NCI-H510A (cell line): ENCODE results near the gene MDFI.

Experiments used
- DNase-seq: peaks from one replicate; lab custom pipeline; 2025; lab: John Stamatoyannopoulos, UW

The MDFI gene

DNA sequence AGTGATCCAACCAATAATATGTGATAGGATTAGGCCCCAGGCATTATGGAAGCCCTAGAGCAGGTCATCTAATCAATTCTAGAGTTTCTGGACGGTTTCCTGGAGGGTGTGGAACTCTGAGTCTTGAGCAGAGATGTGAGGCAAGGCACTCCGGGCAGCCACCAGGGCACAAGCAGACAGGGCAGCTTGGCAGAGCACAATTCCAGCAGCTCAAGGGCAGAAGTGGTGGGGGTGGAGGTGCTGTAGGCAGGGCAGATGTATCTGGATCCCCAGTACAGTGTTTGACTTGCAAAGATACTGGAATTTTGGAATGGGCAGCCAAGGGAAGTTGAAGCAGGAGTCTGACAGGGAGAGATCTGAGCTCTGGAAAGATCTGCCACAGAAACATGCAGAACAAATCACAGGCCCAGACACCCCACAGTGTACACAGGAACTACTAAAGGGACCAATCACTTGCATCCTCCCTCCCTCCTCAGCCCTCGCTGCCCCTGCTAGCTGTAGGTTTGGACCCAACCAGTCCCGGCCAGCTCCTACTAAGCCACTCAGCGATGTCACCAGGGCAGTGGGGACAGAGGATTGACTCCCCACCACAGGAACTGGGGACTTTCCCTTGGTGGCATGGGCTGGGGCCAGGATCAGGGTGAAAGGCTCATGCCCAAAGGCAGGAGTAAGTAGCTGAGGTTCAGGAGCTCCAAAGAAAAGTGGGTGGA lies 50.1 kb downstream of the MDFI start:
- DNase-seq, result no peak

DNA sequence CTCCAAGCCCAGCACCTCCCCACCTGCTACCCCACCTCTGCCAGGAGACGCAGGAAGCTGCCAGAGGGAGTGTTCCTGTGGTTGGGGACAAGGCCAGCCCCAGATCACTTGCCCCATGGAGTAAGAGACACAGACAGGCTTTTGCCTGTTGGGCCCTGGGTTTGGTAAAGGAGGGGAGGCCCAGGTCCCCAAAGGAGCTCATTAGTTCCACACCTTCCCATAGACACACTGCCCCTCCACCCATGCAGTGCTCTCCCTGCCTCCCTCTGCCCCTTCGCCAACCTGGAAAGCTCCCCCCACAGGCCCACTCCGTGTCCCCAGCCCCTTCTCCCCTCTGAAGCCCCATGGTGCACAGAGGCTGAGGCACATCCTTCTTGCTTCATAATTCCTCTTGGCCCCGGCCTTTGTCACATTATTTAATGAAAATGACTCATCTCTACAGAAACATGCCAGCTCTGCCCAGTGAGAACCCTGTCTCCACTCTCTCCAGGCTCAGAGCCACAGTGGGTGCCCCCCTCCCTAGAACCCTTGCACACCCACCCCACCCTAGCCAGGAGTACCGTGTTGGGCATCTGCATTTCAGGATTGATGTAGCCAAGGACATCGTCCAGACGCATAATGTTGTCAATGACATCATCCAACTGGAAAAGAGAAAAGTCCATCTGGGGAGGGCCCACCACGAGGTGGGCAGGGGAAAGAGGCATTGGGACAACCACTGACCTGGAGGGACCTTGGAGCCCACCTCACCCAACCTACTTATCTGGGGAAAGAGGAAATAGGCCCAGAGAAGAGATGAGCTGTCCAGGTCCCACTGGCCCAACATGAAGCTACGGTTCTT lies 51.1 kb downstream of the MDFI start:
- no peak for DNase-seq

DNA sequence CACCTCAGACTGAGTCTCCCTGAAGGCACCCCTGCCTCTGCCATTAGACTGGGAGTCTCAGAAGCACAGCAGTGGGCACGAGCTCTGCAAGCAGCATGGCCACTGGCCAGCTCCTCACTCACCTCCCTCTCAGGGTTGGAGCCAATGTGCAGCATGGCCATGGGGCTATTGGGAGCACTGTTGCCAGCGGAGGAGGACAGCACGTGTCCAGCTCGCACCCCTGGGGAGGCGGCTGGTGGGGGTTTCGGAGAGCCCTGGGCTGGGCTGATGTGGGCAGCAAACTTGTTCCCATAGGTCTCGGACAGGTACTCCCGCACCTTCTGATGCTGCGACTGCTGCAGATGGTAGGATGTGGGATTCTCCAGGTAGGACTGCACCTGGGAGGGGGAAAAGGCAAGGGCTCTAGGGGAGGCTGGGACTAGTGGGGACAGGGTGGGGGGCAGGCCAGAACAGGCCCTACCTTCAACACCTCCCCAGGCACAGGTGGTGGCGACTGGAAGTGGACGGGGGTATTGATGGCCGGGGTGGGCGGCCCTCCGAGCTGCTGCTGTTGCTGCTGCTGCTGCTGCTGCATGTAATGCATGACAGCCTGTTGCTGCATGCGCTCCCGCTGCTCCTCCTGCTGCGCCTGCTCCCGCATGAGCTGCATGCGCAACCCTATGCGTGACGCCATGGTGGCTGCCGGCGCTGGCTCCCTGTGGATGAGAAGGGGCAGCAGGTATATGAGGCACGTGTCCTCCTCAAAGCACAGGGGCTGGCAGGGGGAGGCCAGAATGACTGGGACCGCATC lies 52.5 kb downstream of the MDFI start:
- DNase-seq, result no peak

DNA sequence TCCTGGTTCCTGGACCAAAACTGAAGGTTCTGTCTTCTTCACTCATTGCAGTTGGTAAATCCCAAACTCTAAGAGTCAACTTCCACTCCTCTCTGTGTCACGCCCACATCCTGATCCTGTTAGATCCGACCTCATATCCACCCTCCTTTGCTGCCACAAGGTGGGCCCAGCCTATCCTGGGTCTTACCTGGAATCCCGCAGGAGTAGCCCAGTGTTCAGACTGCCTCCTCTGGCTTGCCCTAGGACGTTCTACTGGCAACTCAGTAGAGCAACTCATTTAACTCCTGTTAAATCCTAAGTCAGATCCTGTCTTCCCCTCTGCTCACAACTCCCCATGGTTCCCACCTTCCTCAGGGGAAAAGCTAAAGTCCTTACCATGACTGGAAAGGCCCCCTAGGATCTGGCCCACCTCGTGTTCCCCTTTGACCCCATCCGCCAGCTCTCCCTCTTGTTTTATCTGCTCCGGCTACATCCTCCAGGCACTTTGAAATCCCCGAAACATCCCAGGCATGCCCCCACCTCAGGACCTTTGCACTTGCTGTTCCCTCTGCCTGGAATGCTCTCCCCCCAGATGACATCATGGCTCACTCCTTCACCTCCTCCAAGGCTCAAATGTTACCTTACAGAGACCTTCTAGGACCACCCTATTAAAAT lies 53.3 kb downstream of the MDFI start:
- no peak for DNase-seq

DNA sequence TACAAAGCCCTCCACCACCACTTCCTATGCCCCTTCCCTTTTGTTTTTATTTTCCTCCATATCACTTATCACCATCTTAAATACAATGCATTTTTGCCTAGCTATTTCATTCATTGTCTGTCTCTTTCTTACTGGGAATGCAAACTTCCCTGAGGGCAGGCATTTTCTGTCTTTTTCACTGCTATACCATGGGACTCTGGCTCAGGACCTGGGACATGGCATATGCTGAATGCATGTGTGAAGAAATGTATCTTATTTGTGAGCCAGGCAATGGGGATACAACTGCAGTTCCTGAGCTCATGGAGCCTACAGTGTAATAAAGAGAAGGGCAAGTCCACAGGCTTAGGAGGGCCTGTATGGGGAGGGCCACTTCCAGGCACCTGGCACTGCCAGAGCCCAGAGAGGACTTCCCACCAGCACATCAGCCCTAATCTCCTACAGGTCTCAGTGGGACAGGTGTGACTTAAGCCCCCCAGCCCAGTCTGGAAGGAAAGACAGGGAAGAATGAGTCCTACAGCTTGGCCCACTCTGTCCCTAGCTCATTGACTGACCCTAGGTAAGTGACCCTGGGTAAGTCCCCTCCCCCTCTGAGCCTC lies 53.9 kb downstream of the MDFI start:
- no peak for DNase-seq

DNA sequence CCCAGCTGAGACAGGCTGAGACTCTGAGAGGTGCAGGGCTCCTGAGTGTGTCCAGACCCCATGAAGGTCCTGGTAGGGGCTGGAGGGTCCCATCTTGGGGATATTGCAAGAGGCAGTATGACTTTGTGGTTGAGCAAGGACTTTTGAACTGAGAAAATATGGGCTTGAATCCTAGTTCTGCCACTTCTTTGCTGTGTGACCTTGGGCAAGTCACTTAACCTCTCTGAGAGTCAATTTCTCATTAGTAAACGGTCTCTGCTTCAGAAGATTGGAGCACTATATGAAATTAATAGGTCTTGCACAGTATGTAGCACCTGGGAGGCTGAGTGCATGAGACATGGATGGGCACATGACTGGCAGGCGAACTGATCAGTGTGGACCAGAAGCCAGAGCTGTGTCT lies 54.5 kb downstream of the MDFI start:
- no peak for DNase-seq

DNA sequence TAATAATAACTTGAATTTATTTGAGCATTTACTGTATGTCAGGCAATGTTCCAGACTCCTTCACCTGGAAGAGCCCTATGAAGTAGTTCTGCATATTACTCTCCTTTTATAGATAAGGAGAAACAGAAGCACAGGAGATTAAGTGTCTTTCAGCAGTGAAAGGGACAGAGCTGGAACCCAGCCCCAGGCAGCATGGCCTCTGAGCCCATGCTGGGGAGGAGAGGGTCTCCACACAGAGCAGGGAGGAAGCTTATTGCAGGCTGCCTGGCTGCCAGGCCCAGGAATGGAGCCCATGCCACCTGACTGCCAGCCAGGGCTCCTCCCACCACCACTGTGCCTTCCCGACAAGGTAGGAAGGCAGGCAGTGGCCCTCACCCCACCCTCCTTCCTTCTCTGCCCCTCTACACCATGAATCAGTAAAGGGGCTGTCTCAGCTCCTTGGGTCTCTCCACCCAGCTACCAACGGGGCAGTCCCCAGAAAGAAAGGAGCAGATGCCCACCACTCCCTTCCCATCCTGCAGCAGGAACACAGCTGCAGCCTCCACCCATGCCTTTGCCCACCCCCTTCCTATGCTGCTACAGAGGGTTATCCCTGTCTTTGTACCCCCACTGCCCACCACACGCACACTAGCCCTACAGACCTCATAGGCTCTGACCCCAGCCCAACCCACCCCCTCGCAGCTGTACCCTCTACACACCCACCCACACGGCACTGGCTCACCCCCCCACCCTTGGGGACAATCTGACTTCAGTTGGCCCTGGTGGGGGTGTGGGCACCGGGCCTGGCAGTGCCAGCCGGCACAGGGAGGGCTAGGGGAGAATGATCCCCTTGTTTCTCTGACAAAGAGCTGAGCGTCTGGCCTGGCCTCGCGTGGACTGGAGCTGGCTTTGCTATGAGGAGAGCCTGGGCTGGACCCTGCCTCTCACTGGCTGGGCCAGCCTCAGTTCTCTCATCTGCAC lies 55.3 kb downstream of the MDFI start:
- DNase-seq, result no peak

DNA sequence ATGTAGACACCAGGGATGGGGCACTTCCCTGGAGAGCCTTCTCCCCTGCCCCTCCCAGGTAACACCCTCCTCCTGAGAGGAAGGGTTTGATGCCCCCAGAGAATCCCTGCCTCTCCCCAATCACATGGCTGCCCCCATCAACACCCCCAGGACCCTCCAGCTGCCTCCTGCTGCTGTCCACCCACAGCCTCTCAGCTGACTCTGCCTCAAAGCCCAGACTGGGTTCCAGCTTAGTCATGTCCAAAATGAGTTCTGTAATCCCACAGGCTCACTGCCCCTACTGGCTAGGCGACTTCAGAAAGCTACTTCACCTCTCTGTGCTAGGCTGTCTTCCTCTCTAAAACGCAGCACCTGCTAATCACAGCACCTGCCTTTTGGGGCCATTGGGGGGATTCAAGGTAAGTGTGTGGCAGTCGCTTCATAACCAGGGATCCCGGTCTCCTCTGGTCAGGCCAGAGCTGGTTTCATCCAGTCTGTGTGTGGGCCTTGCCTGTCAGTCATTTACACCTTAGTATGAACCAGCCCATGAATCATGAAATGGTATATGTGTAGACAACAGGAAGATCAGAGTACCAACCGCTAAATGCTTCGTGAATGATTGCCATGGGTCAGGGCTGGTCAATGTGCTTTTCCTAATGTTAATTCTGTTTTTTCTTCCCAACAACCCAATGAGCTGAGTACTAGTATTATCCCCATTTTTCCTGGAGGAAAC lies 56.7 kb downstream of the MDFI start:
- DNase-seq, result peak; percentile 62

DNA sequence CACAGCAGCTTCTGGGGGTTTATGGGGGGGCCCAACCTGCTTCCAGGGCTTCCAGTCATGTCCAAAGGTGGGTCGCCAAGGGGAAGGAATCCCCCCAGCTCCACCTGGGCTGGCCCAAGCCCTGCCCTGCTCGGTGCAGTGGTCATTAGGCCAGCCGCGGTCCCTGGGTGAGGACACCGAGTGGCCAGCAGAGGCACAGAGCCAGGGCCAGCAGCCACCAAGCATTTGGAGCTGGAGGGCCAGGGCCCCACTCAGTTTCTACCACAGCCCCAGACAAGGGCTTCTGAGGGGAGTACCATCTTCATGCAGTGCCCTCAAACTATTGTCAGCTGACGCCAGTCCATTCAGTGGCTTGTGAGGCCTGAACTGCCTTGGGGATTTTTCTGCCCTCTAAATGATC lies 57.6 kb downstream of the MDFI start:
- no peak for DNase-seq

DNA sequence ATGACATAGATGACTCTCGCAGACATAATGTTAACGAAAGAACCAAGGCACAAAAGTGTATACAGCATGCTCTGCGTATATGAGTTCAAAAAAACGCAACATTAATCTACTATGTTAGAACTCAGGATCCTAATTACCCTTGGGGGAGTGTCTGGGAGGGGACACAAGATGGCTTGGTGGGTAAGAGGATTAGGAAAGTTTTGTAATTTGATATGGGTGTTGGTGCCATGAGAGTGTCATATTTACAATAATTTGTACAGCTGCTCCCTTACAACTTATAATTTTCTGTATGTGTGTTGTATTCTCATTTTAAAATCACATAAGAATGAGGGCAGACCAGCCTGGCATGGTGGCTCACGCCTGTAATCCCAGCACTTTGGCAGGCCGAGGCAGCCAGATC lies 58.5 kb downstream of the MDFI start:
- no peak for DNase-seq

DNA sequence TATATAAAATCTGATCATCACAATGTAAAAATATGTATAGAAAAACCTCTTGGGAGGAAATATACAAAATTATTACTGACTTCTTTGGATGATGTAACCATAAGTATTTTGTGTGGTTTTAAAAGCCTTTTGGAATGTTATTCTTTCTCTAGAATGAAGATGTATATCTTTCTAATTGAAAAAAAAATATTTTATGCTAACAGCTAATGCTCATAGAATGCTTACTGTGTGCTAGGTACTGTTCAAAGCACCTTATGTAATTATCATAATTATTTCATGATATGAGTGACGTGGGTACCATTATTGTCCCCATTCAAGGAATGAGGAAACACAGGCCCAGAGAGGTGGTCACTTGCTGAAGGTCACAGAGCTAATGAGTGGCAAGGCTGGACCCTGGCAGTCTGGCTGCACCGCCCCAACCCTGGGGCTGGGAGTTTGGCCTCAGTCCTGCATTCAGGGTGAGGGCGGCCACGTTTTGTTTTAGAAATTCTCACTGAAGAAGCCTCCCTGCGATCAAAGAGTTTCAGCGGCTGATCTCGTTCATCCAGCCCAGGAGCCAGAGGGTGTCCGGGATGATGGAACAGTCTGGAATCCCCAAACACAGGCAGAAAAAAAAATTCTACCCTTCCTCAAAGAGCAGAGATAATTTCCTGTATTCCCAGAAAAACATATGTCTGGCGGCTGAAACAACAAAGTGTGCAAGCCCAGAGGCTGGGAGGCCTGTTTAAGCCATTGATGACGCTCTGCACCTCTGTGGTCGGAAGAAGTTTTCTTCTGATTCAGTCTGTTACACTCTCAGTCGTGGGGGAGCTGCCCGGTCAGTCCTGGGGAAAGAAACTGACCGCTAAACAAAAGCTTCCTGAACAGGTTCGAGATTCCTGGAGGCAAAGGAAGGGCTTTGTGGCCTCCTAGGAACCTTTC lies 59.9 kb downstream of the MDFI start:
- DNase-seq, result no peak

DNA sequence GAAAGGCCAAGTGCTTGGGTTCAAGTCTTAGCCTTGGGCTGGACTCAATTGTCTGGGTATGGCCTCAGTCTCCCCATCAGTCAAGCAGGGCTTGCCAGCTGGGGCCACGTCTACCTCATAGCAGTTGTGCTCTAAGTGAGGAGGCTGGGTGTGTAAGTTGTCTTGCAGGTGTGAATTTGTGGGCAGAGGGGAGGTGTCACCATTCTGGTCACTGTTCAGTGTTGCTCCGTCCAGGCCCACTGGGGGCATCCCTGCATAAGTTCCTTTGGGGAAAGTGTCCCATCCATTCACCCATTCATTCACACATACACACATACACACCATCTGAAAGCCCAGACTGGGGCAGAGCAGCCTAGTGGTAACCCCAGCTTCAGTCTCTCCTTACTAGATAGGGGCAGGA lies 60.8 kb downstream of the MDFI start:
- DNase-seq, result no peak

DNA sequence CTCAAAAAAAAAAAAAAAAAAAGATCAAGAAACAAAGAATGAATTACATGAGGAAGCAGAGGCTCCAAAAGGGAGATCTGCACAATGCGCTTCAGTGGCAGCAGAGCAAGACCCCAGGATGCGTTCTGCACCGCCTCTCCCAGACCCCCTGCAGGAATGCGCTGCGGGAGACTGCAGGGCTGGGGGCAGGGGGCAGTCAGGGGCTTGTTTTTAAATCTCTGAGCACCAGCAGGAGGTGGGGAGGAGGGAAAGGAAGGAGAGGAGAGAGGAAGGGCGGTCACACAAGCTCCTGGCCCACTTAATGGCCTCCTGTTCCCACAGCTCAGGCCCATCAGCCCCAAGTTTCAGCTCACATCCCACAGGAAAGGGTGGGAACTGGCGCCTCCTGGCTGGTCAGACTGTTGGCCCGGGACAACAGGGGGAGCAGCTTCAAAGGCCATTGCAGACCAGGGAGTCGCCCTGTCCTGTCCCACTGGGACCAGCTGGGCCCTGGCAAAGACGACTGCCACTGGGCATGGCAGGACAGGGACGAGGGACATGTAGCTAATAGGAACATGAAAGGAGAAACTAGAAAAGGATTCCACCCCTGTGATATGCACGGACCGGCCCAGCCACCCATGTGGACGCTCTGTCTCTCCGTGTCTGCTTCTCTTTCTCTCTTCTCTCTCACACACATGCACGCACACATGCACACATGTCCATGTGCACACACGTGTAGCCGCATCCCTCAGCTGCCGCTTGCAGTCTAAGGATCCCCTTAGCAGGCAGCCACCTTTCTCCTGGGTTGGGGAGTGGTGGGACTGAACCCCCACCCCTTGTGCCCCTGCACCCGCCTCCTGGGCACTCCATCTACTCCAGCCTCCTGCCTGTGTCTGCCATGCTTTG lies 62.4 kb downstream of the MDFI start:
- DNase-seq, result no peak

DNA sequence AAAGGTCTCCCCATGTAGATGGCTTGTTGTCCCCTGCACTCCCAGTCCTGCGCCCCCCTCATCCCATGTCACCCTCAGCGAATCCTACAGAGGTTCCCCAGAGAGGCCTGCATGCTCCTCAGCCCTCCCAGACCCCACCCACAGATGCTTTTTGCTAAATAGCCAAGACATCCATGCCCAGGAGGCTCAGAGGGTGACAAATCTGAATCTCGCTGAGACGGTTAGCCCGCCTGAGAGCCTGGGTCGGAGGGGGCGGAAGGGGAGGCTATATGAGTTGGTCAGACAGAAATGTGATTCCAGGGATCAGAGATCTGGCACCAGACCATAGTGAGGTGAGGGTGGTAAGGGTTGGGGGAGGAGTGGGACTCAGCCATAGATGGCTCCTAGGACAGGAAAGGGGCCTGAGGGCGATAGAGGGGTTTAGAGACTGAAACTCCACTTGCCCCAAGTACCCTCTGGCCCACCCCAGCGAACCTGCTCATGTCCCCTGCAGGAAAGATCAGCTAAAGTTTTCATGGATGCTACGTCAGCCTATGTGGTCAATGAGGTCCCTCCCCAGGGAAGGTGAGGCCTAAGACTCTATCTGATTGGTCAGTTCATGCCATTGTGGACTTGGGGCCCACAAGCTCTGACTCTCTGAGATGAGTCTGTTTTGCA lies 63.9 kb downstream of the MDFI start:
- no peak for DNase-seq

DNA sequence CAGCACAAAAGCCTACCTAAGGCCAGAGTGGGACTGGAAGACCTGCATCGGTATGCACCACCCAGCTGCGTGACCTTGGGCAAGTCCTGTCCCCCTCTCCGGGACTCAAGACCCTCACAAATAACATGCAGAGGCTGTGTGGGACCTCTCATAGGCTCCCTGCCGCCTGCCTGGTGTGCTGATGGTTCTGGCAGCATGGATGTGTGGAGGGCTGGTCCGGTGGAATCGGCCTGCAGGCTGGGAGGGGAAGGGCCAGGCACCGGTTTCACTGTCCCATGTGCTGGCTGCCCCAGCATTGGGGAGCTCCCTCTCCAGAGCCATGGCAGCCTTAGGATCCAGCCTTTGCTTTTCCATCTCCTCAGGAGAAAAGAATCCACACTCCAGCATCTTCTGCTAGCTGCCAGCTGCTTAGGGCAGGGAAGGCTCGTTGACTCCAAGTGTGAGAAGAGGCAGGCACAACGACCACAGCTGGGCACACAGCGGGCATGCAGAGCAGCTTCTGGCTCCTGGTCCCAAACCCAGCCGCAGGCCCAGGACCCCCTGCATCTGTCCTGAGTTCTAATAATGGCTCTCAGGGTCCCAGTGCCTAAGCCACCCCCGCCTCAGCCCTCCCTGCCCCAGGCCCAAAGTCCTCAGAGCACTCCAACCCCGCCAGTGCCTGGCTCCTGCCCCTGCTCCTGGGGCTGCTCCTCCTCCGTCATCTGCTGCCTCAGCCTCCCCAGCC lies 64.7 kb downstream of the MDFI start:
- DNase-seq, result no peak
